Choroid plexus epithelial cell (primary cell): ENCODE data around the gene HOMER3.
A peak's percentile ranks its signal among the peaks of the same experiment; 100 is the strongest.

ENCODE experiments used
- DNase-seq: peaks from one replicate; pipeline ENCODE4 v3.0.0-alpha.2; 2010; ENCODE audit warnings: low read depth
- H3K4me3 ChIP-seq: 2 replicates; pipeline ENCODE4 v1.5.1; 2011; ENCODE audit warnings: low read depth, mild to moderate bottlenecking, control low read depth, low read length, moderate library complexity
- CTCF ChIP-seq: conservative IDR thresholded peaks from 2 replicates; pipeline ENCODE4 v1.5.1; 2011; ENCODE audit warnings: low read depth, mild to moderate bottlenecking, control low read depth, inconsistent platforms, low read length, moderate library complexity

The HOMER3 gene

GRCh38 chr19:18897094-18898029 lies 43.7 kb downstream of the HOMER3 start:
- no peak for DNase-seq
- TF ChIP-seq CTCF, result no peak
- no peak overlapping the region for H3K4me3 ChIP-seq

- no peak for TF ChIP-seq CTCF
- DNase-seq, result no peak
- H3K4me3 ChIP-seq, result no peak overlapping the region
Observed at GRCh38 chr19:18896421-18896841, 44.6 kb downstream of the HOMER3 start.

- H3K4me3 ChIP-seq, result peak within 1 kb of the TSS; percentile 24
- no peak for TF ChIP-seq CTCF
- DNase-seq, result no peak
Observed at GRCh38 chr19:18895824-18896341, 45.1 kb downstream of the HOMER3 start, which contains the start of gene CERS1. CERS1 (minus strand) TSS chr19:18896158; CDS start chr19:18896072, 86 bp downstream.

- H3K4me3 ChIP-seq, result peak overlapping the region; percentile 24
- peak; percentile 7 for DNase-seq
- peak; percentile 22 for TF ChIP-seq CTCF
Observed at GRCh38 chr19:18895038-18895823, 45.8 kb downstream of the HOMER3 start.

- H3K4me3 ChIP-seq, result no peak overlapping the region
Observed at GRCh38 chr19:18894254-18895037, 46.6 kb downstream of the HOMER3 start.

More at GRCh38 chr19:18894254-18895037, 46.6 kb downstream of the HOMER3 start:
- no peak for TF ChIP-seq CTCF
- peak; percentile 43 for DNase-seq
